ENCODE results near the gene RNU1-3. TPM values are rescaled to one million over a fixed set of nuclear protein-coding genes. Genes with fewer than 3 reads are reported as not detected.
"Not testable (repeated sequence)": the region's sequence is repeated elsewhere in the genome, so short reads cannot be mapped to it uniquely, and the experiment has no call there.

Gene RNU1-3
- total and polyA plus RNA-seq, 9 of the 15 experiments (the other 6 are each of a cell fraction or from before 2014, with no cell fraction given) = under 0.01 to 32,823 (median 2,538) TPM; not detected in 4

DNA sequence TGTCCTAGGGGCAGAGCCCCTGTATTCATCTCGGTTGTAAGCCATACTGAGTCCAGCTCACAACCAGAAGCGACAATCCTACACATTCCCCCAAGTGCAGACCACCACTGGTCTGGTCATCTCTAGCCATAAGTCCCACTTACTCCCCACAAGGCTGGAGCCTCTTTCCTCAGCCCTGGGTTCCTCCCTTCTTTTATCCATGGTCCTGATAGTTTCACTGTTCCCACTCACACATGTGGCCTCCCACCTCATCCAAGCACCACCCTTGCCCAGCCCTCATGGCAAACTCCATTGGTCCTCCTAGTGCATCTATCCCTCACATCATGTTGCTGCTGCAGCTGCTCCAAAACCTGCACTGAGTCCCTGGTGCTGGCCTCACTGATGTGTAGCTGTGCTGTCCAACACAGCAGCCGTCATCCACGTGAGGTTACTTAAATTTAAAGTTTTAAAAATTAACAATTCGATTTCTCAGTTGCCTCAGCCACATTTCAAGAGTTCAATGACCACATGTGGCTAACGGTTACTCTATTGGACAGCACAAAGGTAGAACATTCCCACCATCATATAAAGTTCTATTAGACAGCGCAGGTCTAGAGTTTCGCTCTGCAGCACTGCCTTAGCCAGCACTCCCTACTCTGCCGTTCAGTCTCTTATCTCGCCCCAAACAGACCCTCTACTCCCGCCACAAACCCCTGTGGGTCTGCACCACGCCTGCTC, 23.1 kb downstream of the RNU1-3 start (continued):
- TF ChIP-seq, protein P1, sequence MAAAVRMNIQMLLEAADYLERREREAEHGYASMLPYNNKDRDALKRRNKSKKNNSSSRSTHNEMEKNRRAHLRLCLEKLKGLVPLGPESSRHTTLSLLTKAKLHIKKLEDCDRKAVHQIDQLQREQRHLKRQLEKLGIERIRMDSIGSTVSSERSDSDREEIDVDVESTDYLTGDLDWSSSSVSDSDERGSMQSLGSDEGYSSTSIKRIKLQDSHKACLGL (CRISPR knock-in tag; IDR thresholded peaks at IDR 0.05; ENCODE audit: borderline replicate concordance, poor library complexity, severe bottlenecking) = peak; percentile 67
- TF ChIP-seq LEF1 (IDR thresholded peaks at IDR 0.05) = 0 out of 2 replicates have a peak, but pooled peaks have one; percentile 64
- peak; percentile 18; the same call in 1 of the 2 replicates for TF ChIP-seq MYC (IDR thresholded peaks at IDR 0.05; ENCODE audit: low read depth, low read length)
- TF ChIP-seq MYC (CRISPR knock-in tag; IDR thresholded peaks at IDR 0.05; ENCODE audit: borderline replicate concordance, low read depth); CREB1 (IDR thresholded peaks at IDR 0.05): not testable (repeated sequence)
- TF ChIP-seq EHMT2 (IDR thresholded peaks at IDR 0.05) = peak; percentile 81
- TF ChIP-seq, protein P2, sequence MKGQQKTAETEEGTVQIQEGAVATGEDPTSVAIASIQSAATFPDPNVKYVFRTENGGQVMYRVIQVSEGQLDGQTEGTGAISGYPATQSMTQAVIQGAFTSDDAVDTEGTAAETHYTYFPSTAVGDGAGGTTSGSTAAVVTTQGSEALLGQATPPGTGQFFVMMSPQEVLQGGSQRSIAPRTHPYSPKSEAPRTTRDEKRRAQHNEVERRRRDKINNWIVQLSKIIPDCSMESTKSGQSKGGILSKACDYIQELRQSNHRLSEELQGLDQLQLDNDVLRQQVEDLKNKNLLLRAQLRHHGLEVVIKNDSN (CRISPR knock-in tag; IDR thresholded peaks at IDR 0.05) = peak; percentile 57; the same call in 1 of the 2 replicates
- 0 out of 4 replicates have a peak, but pooled peaks of 1 of the 2 experiments have one; percentile 0 for TF ChIP-seq KDM4B (IDR thresholded peaks at IDR 0.05; ENCODE audit: borderline replicate concordance in 2 of 2, low read depth in 1 of 2)
- TF ChIP-seq RAD51 (IDR thresholded peaks at IDR 0.05; ENCODE audit: borderline replicate concordance, low read depth) = peak; percentile 29; the same call in 1 of the 2 replicates
- TF ChIP-seq EP300 (IDR thresholded peaks at IDR 0.05; ENCODE audit: low read length) = peak; percentile 69; the same call in 1 of the 2 replicates
- peak; percentile 12; the same call in 1 of the 2 replicates for TF ChIP-seq CREB1 (CRISPR knock-in tag; IDR thresholded peaks at IDR 0.05)
- TF ChIP-seq ESRRA (IDR thresholded peaks at IDR 0.05; ENCODE audit: borderline replicate concordance, low read depth) = peak; percentile 44; the same call in 1 of the 2 replicates
- 0 out of 2 replicates have a peak, but pooled peaks have one; percentile 38 for TF ChIP-seq HDAC2 (IDR thresholded peaks at IDR 0.05)
